ENCODE data around the gene ADAM20. TPM values are rescaled to one million over a fixed set of nuclear protein-coding genes. Genes with fewer than 3 reads are reported as not detected.
"Not testable (repeated sequence)": the region's sequence is repeated elsewhere in the genome, so short reads cannot be mapped to it uniquely, and the experiment has no call there.

Gene ADAM20
- total RNA-seq, 1 donor from 2014 or later, result not detected

GRCh38 chr14:70515811-70516210 lies 19.0 kb downstream of the ADAM20 start:
- H3K4me3 ChIP-seq (ENCODE audit: low read depth, low read length), result no peak overlapping the region
- TF ChIP-seq, protein P1, sequence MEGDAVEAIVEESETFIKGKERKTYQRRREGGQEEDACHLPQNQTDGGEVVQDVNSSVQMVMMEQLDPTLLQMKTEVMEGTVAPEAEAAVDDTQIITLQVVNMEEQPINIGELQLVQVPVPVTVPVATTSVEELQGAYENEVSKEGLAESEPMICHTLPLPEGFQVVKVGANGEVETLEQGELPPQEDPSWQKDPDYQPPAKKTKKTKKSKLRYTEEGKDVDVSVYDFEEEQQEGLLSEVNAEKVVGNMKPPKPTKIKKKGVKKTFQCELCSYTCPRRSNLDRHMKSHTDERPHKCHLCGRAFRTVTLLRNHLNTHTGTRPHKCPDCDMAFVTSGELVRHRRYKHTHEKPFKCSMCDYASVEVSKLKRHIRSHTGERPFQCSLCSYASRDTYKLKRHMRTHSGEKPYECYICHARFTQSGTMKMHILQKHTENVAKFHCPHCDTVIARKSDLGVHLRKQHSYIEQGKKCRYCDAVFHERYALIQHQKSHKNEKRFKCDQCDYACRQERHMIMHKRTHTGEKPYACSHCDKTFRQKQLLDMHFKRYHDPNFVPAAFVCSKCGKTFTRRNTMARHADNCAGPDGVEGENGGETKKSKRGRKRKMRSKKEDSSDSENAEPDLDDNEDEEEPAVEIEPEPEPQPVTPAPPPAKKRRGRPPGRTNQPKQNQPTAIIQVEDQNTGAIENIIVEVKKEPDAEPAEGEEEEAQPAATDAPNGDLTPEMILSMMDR (conservative IDR thresholded peaks at IDR 0.05; ENCODE audit: low read depth, low read length), result no peak
- DNase-seq (ENCODE audit: low read depth), result no peak

DNA sequence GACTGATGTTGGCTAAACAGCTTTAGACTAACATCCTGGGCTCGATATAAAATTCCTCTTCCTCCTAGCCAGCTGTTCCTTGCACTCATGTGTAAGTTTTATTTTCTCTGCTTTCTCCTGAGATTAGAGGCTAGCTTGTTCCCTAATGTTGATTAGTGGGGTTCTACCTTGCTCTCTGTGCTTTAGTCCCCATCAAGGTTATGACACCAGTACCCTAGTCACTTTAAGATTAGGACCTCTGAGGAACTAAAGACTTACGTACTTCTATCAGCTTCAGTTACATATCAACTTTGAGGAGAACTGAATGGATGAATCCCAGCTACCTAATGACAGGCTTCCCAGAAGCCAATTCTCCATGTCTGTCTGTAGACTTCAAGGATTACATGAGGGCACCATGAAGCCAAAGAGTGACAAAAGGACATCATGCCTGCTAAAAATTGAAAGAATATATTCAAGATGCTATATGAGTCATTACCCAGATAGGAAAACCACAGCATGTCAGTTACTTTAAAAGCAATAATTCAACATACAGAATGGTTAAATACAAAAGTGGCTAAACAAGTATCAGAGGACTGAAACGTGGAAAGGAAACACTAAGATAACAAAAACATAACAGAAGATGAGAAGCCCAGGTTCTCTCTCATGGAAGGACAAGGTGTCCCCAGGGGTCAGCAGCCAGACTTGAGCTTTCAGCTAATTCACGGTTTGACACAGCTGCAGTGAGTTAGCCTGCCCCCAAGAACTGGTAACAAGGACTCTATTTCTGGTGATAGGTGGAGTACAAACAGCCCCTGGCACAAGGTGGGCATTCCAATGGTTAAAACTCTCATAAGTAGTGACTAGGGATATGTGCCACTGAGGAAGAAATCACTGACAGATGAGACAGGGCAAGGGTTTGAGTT lies 20.4 kb downstream of the ADAM20 start:
- H3K4me3 ChIP-seq (ENCODE audit: low read depth, low read length), result no peak overlapping the region
- TF ChIP-seq, protein P1 (conservative IDR thresholded peaks at IDR 0.05; ENCODE audit: low read depth, low read length), result no peak
- DNase-seq (ENCODE audit: low read depth), result no peak

DNA sequence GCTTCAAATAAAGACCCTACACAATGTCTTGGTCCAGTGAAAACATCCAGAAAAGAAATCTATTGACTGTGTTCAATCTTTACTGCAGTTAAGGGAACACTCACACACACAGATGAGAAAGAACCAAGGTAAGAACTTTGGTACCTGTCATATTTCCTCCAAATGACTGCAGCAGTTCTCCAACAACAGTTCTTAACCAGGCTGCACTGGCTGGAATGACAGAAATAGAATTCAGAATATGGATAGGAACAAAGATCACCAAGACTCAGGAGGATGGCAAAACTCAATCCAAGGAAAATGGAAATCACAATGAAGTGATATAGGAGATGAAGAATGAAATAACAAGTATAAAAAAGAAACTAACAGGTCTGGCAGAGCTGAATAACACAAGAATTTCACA lies 36.6 kb downstream of the ADAM20 start:
- no peak for DNase-seq (ENCODE audit: low read depth)
- H3K4me3 ChIP-seq (ENCODE audit: low read depth, low read length), result no peak overlapping the region
- TF ChIP-seq, protein P1 (conservative IDR thresholded peaks at IDR 0.05; ENCODE audit: low read depth, low read length), result no peak

DNA sequence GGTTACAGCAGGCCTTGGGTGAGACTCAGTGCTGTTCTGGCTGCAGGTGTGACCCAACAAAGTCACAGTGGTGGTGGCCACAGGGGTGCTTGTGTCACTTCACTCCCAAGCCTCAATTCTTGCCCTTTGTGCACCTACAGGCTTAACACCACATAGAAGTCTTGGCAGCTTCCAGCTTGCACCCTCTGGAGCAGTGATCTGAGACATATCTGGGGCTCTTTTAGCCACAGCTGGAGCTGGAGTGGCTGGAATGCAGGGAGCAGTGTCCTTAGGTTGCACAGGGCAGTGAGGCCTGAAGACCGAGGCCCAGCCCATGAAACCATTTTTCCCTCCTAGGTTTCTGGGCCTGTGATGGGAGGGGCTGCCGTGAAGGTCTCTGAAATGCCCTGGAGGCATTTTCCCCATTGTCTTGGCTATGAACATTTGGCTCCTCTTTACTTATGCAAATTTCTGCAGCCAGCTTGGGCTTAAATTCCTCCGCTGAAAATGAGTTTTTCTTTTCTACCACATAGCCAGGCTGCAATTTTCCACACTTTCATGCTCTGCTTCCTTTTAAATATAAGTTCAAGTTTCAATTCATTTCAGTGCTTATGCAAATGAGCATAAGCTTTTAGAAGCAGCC lies 45.1 kb downstream of the ADAM20 start:
- TF ChIP-seq, protein P1 (conservative IDR thresholded peaks at IDR 0.05; ENCODE audit: low read depth, low read length), result no peak
- H3K4me3 ChIP-seq (ENCODE audit: low read depth, low read length), result no peak overlapping the region
- no peak for DNase-seq (ENCODE audit: low read depth)

DNA sequence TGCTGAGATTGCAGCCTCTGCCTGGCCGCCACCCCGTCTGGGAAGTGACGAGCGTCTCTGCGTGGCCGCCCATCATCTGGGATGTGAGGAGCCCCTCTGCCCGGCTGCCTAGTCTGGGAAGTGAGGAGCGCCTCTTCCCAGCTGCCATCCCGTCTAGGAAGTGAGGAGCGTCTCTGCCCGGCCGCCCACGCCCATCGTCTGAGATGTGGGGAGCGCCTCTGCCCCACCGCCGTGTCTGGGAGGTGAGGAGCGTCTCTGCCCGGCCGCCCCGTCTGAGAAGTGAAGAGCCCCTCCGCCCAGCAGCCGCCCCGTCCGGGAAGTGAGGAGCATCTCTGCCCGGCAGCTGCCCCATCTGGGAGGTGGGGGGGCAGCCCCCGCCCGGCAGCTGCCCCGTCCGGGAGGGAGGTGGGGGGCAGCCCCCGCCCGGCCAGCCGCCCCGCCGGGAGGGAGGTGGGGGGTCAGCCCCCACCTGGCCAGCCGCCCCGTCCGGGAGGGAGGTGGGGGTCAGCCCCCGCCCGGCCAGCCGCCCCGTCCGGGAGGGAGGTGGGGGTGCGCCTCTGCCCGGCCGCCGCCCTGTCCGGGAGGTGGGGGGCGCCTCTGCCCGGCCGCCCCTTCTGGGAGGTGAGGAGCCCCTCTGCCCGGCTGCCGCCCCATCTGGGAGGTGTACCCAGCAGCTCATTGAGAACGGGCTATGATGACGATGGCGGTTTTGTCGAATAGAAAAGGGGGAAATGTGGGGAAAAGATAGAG lies 57.3 kb downstream of the ADAM20 start:
- not testable (repeated sequence) for H3K4me3 ChIP-seq (ENCODE audit: low read depth, low read length); DNase-seq (ENCODE audit: low read depth)

DNA sequence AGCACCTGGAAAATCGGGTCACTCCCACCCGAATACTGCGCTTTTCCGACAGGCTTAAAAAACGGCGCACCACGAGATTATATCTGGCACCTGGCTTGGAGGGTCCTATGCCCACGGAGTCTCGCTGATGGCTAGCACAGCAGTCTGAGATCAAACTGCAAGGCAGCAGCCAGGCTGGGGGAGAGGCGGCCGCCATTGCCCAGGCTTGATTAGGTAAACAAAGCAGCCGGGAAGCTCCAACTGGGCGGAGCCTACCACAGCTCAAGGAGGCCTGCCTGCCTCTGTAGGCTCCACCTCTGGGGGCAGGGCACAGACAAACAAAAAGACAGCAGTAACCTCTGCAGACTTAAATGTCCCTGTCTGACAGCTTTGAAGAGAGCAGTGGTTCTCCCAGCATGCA lies 59.3 kb downstream of the ADAM20 start:
- H3K4me3 ChIP-seq (ENCODE audit: low read depth, low read length); DNase-seq (ENCODE audit: low read depth): not testable (repeated sequence)

DNA sequence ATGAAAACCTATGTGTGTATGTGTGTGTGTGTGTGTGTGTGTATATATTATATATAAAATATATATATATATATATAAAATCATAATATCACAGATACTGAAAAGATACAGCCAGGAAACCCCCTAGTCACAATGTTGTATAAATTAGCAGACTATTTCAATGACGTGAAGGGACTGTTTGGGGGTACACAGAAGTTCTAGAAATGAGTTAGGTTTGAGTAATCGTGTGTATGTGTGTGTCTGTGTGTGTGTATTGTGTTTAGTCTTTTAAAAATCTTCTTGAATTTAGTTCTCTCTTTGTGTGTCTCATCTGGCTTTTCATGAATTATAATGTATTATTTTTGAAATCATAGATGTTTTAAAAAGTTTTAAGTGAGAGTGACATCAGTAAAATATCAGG lies 61.0 kb downstream of the ADAM20 start:
- no peak for DNase-seq (ENCODE audit: low read depth)
- TF ChIP-seq, protein P1 (conservative IDR thresholded peaks at IDR 0.05; ENCODE audit: low read depth, low read length), result no peak

More for the DNA sequence above, 61.0 kb downstream of the ADAM20 start:
- no peak overlapping the region for H3K4me3 ChIP-seq (ENCODE audit: low read depth, low read length)

Other genes starting within 250 kb of the ADAM20 start
- 39.8 and 41.8 TPM in 2 replicates for gene COX16, start 175.3 kb downstream of the ADAM20 start, total RNA-seq
- gene SYNJ2BP, start 117.9 kb downstream of the ADAM20 start, total RNA-seq, result 10.7 and 13.1 TPM in 2 replicates
- gene ADAM21, start 82.8 kb downstream of the ADAM20 start, total RNA-seq, result 0.22 TPM in 1 of 2 replicates, not detected in the other
- gene MED6, start 65.7 kb upstream of the ADAM20 start, total RNA-seq, result 29.0 and 29.2 TPM in 2 replicates
- gene TTC9, start 106.9 kb upstream of the ADAM20 start, total RNA-seq, result 12.8 and 24.8 TPM in 2 replicates

Measured in epithelial cell of proximal tubule (primary cell).